ENCODE measurements around the gene HS6ST2. TPM values are rescaled to one million over a fixed set of nuclear protein-coding genes. Genes with fewer than 3 reads are reported as not detected.

Gene HS6ST2
- total RNA-seq, 1 experiment from 2014 or later: 65.6 TPM

- Histone ChIP-seq H3K4me1 (no peaks in the 10 kb centered on the region), H3K36me3 (no peaks in the 10 kb centered on the region), H3K27ac (no peak overlapping the region), H3K9me3 (replicated peaks) (no peaks in the 10 kb centered on the region), H3K27me3 (no peaks in the 10 kb centered on the region), H3K4me3 (no peak overlapping the region)
- DNase-seq: no peak
These were observed 264.0 kb downstream of the HS6ST2 start for GRCh38 chrX:132694382-132694781.

- no peaks in the 10 kb centered on the region for H3K27me3 ChIP-seq
- H3K4me1 ChIP-seq: no peaks in the 10 kb centered on the region
- H3K27ac ChIP-seq: no peak overlapping the region
- no peaks in the 10 kb centered on the region for H3K9me3 ChIP-seq (replicated peaks)
- no peaks in the 10 kb centered on the region for H3K36me3 ChIP-seq
- no peak overlapping the region for H3K4me3 ChIP-seq
- DNase-seq: no peak
These were observed 265.9 kb downstream of the HS6ST2 start for GRCh38 chrX:132692526-132692925.

GRCh38 chrX:132692066-132692465 lies 266.4 kb downstream of the HS6ST2 start:
- Histone ChIP-seq H3K27ac (no peak overlapping the region), H3K9me3 (replicated peaks) (no peaks in the 10 kb centered on the region), H3K27me3 (no peaks in the 10 kb centered on the region), H3K4me1 (no peaks in the 10 kb centered on the region), H3K4me3 (no peak overlapping the region), H3K36me3 (no peaks in the 10 kb centered on the region)
- DNase-seq: no peak

GRCh38 chrX:132689612-132690563 lies 268.5 kb downstream of the HS6ST2 start:
- Histone ChIP-seq H3K27ac (no peak overlapping the region), H3K36me3 (no peaks in the 10 kb centered on the region), H3K4me1 (no peaks in the 10 kb centered on the region), H3K9me3 (replicated peaks) (no peaks in the 10 kb centered on the region), H3K27me3 (no peaks in the 10 kb centered on the region), H3K4me3 (no peak overlapping the region)
- no peak for DNase-seq

- no peak for DNase-seq
- no peaks in the 10 kb centered on the region for H3K9me3 ChIP-seq (replicated peaks)
- no peak overlapping the region for H3K27ac ChIP-seq
- H3K4me3 ChIP-seq: no peak overlapping the region
- no peaks in the 10 kb centered on the region for H3K4me1 ChIP-seq
- H3K36me3 ChIP-seq: no peaks in the 10 kb centered on the region
- no peaks in the 10 kb centered on the region for H3K27me3 ChIP-seq
These were observed 273.2 kb downstream of the HS6ST2 start for GRCh38 chrX:132685276-132685675.

- Histone ChIP-seq H3K9me3 (replicated peaks) (no peaks in the 10 kb centered on the region), H3K4me1 (no peaks in the 10 kb centered on the region), H3K27ac (no peak overlapping the region), H3K4me3 (no peak overlapping the region), H3K27me3 (no peaks in the 10 kb centered on the region), H3K36me3 (no peaks in the 10 kb centered on the region)
- DNase-seq: no peak
These were observed 281.2 kb downstream of the HS6ST2 start for GRCh38 chrX:132677233-132677716.

GRCh38 chrX:132676561-132677186 lies 281.8 kb downstream of the HS6ST2 start:
- no peaks in the 10 kb centered on the region for H3K4me1 ChIP-seq
- no peak overlapping the region for H3K4me3 ChIP-seq
- DNase-seq: peak; percentile 2 to 29
- H3K9me3 ChIP-seq (replicated peaks): no peaks in the 10 kb centered on the region
- no peaks in the 10 kb centered on the region for H3K36me3 ChIP-seq
- no peaks in the 10 kb centered on the region for H3K27me3 ChIP-seq
- no peak overlapping the region for H3K27ac ChIP-seq

GRCh38 chrX:132676102-132676501 lies 282.3 kb downstream of the HS6ST2 start:
- Histone ChIP-seq H3K27ac (no peak overlapping the region), H3K4me1 (no peaks in the 10 kb centered on the region), H3K9me3 (replicated peaks) (no peaks in the 10 kb centered on the region), H3K4me3 (no peak overlapping the region), H3K36me3 (no peaks in the 10 kb centered on the region), H3K27me3 (no peaks in the 10 kb centered on the region)
- DNase-seq: no peak

- no peak for DNase-seq
- Histone ChIP-seq H3K27ac (no peak overlapping the region), H3K27me3 (no peaks in the 10 kb centered on the region), H3K4me1 (no peaks in the 10 kb centered on the region), H3K4me3 (no peak overlapping the region), H3K36me3 (no peaks in the 10 kb centered on the region), H3K9me3 (replicated peaks) (no peaks in the 10 kb centered on the region)
These were observed 285.1 kb downstream of the HS6ST2 start for GRCh38 chrX:132673331-132673730.

- Histone ChIP-seq H3K4me1 (no peaks in the 10 kb centered on the region), H3K36me3 (no peaks in the 10 kb centered on the region), H3K27ac (no peak overlapping the region), H3K4me3 (no peak overlapping the region), H3K27me3 (no peaks in the 10 kb centered on the region), H3K9me3 (replicated peaks) (no peaks in the 10 kb centered on the region)
- no peak for DNase-seq
These were observed 287.2 kb downstream of the HS6ST2 start for GRCh38 chrX:132671229-132671641.

GRCh38 chrX:132669142-132669541 lies 289.3 kb downstream of the HS6ST2 start:
- H3K27ac ChIP-seq: no peak overlapping the region
- no peak overlapping the region for H3K4me3 ChIP-seq
- DNase-seq: no peak
- H3K27me3 ChIP-seq: no peaks in the 10 kb centered on the region
- H3K4me1 ChIP-seq: no peaks in the 10 kb centered on the region
- H3K36me3 ChIP-seq: no peaks in the 10 kb centered on the region
- H3K9me3 ChIP-seq (replicated peaks): no peaks in the 10 kb centered on the region

- no peak for DNase-seq
- Histone ChIP-seq H3K27ac (no peak overlapping the region), H3K4me3 (no peak overlapping the region)
These were observed 290.3 kb downstream of the HS6ST2 start for GRCh38 chrX:132668178-132668577.

GRCh38 chrX:132665676-132666075 lies 292.8 kb downstream of the HS6ST2 start:
- Histone ChIP-seq H3K27me3 (no peaks in the 10 kb centered on the region), H3K36me3 (no peaks in the 10 kb centered on the region), H3K4me3 (no peak overlapping the region), H3K9me3 (replicated peaks) (no peaks in the 10 kb centered on the region), H3K4me1 (no peaks in the 10 kb centered on the region), H3K27ac (no peak overlapping the region)
- DNase-seq: no peak

More at GRCh38 chrX:132668178-132668577, 290.3 kb downstream of the HS6ST2 start:
- Histone ChIP-seq H3K4me1 (no peaks in the 10 kb centered on the region), H3K27me3 (no peaks in the 10 kb centered on the region), H3K36me3 (no peaks in the 10 kb centered on the region), H3K9me3 (replicated peaks) (no peaks in the 10 kb centered on the region)

- Histone ChIP-seq H3K4me1 (no peaks in the 10 kb centered on the region), H3K27me3 (no peaks in the 10 kb centered on the region), H3K9me3 (replicated peaks) (no peaks in the 10 kb centered on the region), H3K4me3 (no peak overlapping the region), H3K36me3 (no peaks in the 10 kb centered on the region), H3K27ac (no peak overlapping the region)
- no peak for DNase-seq
These were observed 294.2 kb downstream of the HS6ST2 start for GRCh38 chrX:132664273-132664672.

GRCh38 chrX:132662844-132663243 lies 295.6 kb downstream of the HS6ST2 start:
- Histone ChIP-seq H3K4me3 (no peak overlapping the region), H3K27me3 (no peaks in the 10 kb centered on the region), H3K27ac (no peak overlapping the region), H3K36me3 (no peaks in the 10 kb centered on the region), H3K4me1 (no peaks in the 10 kb centered on the region), H3K9me3 (replicated peaks) (no peaks in the 10 kb centered on the region)
- no peak for DNase-seq
